NCI-H2196 (cell line): Measurements from ENCODE around the gene ABLIM1.

Experiments
- DNase-seq: peaks from one replicate; lab custom pipeline; 2025; ENCODE audit not compliant: unreplicated experiment; lab: John Stamatoyannopoulos, UW

ABLIM1 gene

DNA sequence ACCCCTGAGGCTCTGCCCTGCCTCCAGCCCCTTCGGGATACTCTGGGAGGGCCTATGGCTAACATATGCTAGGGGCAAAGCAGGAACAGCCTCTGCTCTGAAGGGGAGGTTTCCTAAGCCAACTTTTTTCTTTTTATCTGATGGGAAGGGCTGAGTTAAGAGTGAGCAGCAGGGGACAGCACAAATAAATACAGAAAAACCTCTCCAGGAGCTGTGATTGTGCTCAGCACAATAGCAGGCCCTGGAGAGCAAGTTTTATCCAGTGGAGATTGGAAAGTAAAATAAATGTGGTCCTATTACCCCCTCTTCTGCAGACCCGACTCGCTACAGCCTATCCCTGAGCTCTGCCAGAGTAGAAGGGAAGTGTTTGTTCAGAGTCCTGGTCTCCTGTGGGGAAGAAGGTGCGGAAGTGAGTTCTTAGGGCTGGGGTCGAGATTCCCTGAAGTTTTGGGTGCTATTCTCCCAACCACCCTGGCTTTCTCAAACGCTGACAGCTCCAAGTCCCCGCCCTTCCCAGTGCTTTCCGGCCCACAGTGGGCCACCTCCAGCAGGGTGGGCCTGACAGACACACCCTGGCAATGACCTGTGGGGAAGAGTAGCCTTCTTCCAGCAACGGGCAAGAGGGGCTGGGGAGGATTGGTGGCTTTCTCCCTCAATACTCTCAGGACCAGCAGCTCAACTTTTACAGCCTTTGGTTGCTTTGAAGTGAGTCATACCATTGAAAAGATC, 230.8 kb downstream of the ABLIM1 start:
- DNase-seq = no peak

DNA sequence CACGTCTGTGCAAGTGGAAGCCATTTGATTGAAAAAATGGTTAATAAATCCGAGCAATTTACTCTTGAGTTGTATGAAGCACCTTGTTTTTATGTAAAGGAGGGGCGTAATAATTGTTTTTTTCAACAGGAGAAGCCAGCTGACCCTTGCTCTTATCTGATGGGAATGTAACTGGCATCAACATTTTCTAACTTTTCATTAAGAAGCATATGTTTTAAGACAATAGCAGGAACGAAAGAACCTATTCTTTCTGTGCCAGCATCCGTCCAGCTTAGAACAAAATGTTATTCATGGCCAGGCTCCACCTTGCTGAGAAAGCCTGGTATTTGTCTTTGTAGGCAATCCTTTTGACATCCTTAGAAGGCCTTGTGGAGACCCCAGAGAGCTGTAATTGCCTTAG, 231.6 kb downstream of the ABLIM1 start:
- DNase-seq = no peak

GRCh38 chr10:114420811-114421485, 237.1 kb downstream of the ABLIM1 start:
- DNase-seq = no peak

DNA sequence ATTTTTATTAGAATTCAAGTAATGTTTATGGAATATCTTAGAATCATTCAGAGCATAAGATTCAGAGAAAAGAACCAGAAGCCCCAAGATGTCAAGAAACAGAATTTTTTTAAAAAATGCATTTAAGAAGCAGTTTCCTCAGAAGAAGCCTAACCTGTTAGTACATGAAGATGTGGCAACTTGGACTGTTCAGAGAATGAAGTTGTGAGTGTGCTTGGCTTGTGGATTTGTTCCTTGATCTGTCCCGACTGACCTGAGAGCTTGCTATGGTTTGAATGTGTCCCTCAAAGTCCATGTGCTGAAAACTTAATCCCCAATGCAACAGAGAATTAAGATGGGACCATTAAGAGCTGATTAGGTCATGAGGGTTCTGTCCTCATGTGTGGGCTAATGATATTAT, 240.0 kb downstream of the ABLIM1 start:
- no peak for DNase-seq

DNA sequence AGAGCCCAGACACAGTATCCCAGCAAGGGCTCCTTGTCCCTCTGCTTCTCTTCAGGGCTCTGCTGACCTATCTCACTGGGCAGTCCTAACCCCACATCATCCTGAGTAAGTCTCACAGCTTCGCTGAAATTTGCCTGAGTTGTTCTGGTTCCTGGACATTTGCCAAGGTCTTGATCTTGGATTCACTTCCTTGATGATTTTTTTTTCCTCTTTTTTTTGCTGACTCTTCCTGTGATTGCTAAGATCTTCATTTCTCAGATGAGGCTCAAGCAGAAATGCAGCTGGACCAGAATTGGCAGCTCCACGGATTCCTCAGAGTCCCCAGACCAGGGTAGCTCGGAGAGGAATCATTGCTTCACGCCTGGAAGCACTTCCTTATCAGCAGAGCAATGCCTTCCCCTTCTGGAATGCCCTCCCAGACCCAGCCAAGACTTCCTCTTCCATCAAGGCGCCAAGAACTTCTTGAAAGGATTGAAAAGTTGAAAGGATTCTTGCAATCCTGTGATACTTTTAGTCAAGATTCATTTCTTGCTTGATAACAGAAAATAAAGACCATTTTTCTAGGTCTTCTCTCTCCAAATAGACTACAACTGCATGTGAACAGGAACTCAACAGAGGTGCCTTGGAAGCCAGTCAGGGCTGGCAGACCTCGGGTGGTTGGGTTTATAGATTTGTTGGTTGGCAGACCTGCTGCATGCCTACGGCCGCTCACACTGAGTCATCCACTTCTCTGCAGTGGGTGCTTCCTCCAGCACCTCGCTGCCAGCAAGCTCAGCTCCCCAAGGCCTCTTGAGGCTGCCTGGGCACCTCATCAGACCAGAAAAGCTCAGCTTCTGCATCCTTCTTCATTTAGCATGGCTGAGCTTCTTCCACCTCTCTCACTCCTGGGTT, 244.9 kb downstream of the ABLIM1 start:
- DNase-seq = peak; percentile 4

- DNase-seq = no peak
Observed at GRCh38 chr10:114408968-114409444, 249.1 kb downstream of the ABLIM1 start.

GRCh38 chr10:114408112-114408967, 249.7 kb downstream of the ABLIM1 start:
- DNase-seq = no peak

DNA sequence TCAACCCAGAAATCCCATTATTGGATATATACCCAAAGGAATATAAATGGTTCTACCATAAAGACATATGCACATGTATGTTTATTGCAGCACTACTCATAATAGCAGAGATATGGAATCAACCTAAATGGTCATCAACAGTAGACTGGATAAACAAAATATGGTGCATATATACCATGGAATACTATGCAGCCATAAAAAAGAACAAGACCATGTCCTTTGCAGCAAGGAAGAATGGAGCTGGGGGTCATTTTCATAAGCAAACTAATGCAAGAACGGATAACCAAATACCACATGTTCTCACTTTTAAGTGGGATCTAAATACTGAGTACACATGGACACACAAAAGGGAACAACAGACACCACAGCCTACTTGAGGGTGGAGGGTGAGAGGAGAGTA, 251.6 kb downstream of the ABLIM1 start:
- no peak for DNase-seq

- DNase-seq = no peak
Observed at GRCh38 chr10:114405011-114405350, 253.1 kb downstream of the ABLIM1 start.

DNA sequence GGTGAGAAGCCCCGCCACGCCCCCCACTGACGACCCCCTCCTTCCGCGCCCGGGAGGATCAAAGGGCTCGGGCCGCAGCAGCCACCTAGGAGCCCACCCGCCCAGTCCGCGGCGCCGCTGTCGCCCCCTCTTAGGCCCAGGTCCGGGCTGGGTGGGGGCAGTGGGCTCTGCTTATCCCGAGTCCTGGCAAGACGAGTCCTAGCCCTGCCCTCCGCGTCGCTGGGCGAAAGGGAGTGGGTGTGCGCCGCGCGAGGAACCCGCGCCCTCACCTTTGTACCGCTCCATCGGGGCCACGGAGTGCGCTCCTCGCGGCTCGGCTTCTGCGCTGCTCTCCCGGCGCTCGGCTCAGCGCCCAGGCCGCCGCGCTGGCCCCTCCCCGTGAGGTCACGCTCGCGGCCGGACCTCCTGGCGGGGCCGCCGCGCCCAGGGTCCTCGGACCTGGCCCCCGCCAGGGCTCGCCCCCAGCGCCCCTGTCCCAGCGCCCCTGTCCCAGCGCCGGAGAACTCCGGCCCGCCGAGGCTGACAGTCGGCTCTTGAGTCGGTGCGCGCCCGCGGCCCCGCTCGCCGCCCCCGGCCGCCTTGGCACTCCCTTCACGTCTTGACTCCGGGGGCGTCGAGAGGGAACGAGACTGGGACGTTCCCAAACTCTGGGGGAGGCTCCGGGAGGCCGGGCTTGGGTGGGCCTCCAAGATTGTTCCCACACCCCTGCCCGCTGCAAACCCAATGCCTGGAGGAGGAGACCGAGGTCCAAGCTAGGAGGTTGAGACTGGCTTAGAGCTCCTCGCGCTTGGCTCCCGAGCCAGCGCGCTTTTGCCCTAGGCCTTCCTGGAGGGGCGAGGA, 253.7 kb downstream of the ABLIM1 start, which contains the start of gene AFAP1L2:
Gene AFAP1L2, minus strand, starts transcription at position 332 of the 840 bp plus-strand sequence. Its CDS starts 47 bp downstream, at position 285.
- DNase-seq = peak; percentile 4

GRCh38 chr10:114403541-114404161, 254.4 kb downstream of the ABLIM1 start:
- no peak for DNase-seq

DNA sequence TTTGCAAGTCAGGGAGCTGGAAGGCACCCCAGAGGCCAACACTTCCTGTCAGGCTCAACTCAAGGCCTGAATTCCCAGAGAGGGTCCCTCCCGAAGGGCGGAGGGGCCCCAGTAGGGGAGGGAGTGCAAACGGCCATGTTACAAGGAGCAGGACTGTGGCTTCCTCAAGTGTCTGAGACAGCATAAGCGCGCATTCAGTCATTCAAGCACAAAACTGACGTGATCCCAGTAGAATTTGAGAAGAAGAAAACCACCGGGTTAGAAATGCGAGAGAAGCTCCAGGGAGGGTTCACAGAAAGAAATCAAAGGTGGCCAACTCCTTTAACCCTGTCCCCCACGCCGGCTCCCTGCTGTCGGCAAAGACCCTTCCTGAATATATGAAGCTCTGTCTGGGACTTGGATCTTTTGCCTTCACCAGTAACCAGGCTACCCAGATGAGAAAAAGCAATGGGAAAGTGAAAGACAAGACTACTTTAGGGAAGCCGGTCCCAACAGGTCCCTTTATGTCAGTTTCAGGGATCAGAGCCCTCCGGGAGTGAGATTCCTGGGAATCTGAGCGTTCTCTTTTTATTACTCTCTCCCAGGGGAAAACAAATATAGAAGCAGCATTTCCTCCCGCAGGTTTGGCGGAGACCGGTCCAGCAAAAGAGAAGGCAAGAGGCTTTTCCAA, 255.1 kb downstream of the ABLIM1 start:
- DNase-seq = no peak

DNA sequence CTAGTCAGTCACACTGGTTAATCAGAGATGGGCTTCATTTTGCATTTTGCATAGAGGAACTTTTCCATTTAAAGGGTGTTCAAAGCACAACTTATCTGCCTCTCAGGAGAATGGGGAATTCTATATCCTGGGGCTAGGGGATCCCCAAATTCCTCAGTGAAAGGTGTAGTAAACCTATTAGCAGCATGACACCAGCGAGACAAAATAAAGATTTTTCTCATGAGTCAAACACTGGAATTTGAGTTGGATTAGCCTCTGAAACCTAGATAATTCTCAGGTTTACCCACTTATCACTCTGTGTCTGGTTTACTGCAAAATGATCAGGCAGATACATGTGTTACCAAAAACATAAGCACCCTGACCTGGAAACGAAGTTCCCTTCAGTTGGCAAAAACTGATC, 255.8 kb downstream of the ABLIM1 start:
- DNase-seq = no peak

GRCh38 chr10:114401195-114401791, 256.8 kb downstream of the ABLIM1 start:
- DNase-seq = no peak

DNA sequence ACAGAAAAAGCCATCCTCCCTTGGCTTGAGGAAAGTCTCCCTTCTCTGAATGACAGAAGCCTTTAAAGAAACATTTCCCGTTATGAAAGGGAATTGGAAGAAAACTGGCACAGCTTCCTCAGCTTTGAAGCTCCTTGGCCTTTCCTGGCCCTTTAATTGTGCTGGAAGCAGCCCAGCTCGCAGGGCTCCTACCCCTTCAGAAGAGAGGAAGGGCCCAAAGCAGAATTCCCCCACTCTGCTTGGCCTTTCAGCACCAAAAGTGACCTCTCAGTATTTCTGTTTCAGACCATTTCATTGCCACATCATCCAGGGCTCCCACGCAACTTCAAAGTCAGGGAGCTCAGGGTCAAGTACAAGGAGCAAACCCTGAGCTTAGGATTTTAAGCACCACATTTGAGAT, 258.0 kb downstream of the ABLIM1 start:
- no peak for DNase-seq

DNA sequence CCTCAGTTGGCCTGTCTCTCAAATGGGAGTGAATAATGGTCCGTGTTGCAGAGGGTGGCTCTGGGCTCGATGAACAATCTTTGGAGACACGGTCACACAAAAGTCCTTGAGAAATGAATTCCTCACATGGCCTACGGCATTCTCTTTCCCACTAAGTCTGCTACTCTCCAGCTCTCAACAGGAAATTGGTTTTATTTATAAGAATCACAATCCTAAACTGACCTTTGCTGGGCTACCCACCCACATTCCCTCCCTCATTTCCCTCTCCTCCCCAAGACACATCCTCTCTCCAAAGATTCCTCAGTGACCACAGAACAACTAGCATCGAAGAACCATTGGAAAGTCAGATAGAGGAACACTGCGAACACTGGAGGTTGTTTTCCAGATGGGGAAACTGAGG, 258.5 kb downstream of the ABLIM1 start:
- no peak for DNase-seq

GRCh38 chr10:114398587-114399331, 259.3 kb downstream of the ABLIM1 start:
- DNase-seq = no peak
